ENCODE data around the gene DPF3.

DPF3 gene

DNA sequence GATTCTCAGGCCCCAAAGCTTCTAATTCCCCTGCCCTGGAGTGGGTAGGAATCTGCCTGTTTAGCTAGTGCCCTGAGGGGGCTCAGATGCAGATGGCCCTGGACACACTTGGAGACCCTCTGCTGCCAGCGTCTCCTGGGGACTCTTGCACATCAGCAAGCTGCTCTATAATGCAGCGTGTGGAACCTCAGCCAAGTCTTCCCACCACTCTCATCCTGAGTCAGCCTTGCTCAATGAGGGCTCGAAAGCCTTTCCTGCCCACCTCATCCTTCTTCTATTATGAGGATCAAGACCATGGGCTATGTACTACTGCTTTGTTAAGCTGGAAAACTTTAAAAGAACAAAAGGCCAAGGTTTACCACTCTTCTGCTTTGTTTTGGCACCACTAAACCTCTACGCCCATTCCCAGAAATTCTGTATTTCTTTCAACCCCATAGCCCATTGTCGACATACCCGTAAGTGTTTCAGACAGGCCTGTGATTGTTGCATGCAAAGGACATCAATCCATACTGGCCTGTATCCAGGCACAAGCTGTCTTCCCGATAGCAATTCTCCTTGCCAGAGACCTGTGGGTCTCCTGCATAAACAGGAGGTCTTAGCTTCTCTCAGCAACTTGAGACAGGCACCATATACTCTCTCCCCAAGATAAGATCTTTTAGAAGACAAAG, 246.9 kb downstream of the DPF3 start:
- no peak for DNase-seq (ENCODE audit: low read depth in 3 of 3)

GRCh38 chr14:72645706-72646105, 248.2 kb downstream of the DPF3 start:
- no peak for DNase-seq (ENCODE audit: low read depth in 3 of 3)

DNA sequence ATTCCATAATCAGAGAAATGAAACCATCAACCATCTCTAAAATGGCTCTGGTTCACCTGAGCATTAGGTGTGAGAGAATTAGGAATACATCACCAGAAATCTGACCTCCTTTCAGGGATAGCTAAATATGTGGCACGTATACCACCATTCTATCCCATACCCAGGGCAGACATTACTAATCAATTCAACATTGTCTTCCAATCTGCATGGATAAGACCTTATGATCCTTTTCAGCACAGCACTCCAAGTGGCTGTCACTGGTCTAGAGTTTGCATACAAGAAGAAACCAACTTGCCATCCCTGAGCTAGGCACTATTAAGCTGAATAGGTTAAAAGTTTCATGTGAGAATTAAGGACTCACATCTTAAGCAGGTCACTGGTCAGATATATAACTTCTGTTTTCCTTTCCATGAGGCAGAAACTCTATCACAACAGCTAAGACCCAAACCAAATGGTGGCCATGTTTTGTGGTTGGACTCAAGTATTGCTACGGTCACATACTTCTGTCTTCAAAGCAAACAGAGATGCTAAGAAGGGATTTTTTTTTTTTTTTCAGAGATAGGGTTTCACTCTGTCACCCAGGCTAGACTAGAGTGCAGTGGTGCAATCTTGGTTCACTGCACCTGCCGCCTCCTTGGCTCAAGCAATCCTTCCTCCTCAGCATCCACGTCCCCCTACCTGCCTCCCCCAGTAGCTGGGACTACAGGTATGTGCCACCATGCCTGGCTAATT, 249.0 kb downstream of the DPF3 start:
- DNase-seq (ENCODE audit: low read depth in 3 of 3) = no peak

DNA sequence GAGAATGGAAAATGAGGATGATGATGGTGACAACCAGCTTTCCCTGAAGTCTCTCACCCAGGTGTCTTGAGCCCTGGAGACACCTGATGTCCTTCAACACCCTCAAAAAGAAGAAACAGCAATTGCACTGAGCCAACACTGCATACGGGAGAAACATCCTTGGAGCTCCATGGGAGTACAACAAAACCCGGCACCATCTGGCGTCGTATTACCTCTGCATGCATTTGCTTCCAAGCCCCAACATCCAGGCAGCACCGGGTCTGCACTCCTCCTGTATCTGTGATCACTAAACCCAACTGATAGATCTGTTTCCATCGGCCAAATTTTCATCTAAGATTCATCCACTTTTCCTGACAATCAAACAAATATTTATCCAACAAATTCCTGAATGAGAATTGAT, 249.9 kb downstream of the DPF3 start:
- DNase-seq (ENCODE audit: low read depth in 3 of 3) = no peak

DNA sequence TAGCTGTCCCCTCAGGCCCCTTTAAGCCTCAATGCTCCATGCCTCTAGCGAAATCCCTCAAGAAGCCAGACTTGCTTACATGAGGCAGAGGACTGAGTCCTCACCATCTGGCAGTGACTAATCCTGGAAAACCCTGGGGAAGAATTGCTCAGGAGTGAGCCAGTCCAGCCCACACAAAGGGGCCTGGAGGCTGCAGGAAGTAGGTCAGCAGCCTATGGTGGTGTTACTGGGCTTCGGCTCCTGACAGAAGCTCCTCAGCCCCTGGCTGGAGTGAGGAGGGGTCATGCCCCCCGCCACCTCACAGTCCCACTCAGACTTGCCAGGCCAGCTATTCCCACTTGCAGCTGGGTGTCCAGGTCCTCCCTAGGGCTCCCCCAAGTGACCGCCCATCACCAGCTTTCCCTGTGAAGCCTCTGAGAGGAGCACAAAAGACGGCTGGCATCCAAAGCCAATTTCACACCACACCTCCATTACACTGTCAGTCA, 250.5 kb downstream of the DPF3 start:
- DNase-seq (ENCODE audit: low read depth in 3 of 3) = no peak

- no peak for DNase-seq (ENCODE audit: low read depth in 3 of 3)
These were observed 252.9 kb downstream of the DPF3 start for GRCh38 chr14:72640911-72641485.

GRCh38 chr14:72638021-72638420, 255.9 kb downstream of the DPF3 start:
- no peak for DNase-seq (ENCODE audit: low read depth in 3 of 3)

GRCh38 chr14:72636871-72637270, 257.0 kb downstream of the DPF3 start:
- no peak for DNase-seq (ENCODE audit: low read depth in 3 of 3)

- no peak for DNase-seq (ENCODE audit: low read depth in 3 of 3)
These were observed 257.8 kb downstream of the DPF3 start for GRCh38 chr14:72636094-72636493.

GRCh38 chr14:72634691-72635616, 258.9 kb downstream of the DPF3 start:
- DNase-seq (ENCODE audit: low read depth in 3 of 3) = no peak

DNA sequence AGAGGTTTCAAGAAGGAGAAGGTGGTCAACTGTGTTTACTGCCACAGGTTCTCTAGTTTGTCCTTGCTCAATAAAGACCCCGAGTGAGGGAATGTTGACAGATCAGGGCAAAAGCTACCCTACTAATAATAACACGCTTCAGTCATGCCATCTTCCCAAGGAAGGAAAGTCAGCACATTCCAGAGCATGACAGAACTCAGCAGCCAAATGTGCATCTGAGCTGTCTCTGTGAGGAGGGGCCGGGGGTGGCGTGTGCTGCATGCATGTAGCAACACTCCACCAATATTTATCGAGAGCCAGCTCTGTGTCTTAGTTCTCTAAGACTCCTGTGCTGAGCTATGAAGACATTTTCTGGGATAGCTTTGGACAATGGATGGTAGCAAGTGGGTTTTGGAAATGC, 260.4 kb downstream of the DPF3 start:
- no peak for DNase-seq (ENCODE audit: low read depth in 3 of 3)

- no peak for DNase-seq (ENCODE audit: low read depth in 3 of 3)
These were observed 261.2 kb downstream of the DPF3 start for GRCh38 chr14:72632727-72633126.

GRCh38 chr14:72631401-72631800, 262.5 kb downstream of the DPF3 start:
- no peak for DNase-seq (ENCODE audit: low read depth in 3 of 3)

- no peak for DNase-seq (ENCODE audit: low read depth in 3 of 3)
These were observed 263.5 kb downstream of the DPF3 start for GRCh38 chr14:72630374-72630773.

- DNase-seq (ENCODE audit: low read depth in 3 of 3) = no peak
These were observed 264.4 kb downstream of the DPF3 start for GRCh38 chr14:72629534-72629933.

DNA sequence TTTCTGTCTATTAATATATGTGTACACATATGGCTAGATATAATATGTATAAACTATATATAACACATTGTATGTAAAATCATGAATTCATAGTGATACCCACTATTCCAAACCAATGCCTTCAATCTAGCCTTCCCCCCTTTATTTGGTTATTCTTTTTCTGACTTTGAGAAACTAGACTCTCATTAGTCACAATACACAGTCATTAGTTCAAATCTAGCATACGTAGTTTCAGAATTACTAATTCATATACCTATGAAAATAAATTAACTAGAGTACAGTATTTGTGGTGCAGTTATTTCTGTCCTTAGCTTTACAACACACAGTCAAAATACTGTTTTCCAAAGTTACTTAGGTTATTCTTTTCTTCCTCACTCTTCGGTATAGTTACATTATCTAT, 268.2 kb downstream of the DPF3 start:
- DNase-seq (ENCODE audit: low read depth in 3 of 3) = no peak

DNA sequence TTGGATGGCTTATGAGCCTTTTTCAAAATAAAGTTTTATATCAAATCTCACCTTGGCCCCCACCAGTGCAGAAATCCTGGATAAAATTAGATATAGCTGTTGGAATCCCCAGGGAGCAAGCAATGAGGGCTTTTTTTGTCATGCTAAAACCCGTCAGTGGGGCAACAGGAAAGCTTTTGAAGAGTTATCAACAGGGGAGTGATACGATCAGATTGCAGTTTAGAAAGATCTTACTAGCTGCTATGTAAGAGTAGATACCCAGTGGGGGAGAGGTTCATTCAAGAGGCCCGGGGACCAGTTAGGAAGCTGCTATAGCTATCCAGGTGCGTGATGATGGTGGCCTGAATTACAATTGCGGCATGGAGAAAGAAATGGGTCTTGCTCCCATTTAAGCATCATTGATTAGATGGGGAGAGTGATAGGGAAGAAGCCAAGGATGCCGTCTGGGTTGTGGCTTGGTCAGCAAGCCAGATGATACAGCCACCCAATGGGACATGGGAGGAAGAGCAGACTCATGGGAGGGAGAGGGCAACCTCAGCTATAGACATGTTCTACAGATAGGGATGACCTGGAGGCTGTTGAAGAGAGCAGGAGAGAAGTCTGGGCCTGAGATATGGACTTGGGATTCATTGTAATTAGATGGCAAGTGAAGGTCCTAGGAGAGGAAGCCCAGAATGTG, 272.4 kb downstream of the DPF3 start:
- no peak for DNase-seq (ENCODE audit: low read depth in 3 of 3)

DNA sequence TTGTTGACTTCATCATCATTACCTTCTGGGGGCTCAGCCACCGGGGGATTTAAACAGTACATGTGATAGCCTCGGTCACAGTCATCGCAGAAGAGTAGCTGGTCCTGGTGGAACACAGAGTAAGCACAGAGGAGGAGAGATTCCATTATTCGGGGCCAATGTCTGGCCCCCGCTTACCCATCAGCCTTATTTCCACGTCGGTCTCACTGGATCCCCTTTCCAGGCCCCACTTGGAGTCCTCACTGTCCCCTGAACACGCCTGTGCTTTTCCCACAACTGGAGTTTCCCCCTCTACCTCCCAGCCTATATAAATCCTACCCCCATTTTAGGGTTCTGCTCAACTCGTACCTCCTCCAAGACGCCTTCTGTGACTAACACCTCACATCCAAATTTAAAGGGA, 274.0 kb downstream of the DPF3 start:
- DNase-seq (ENCODE audit: low read depth in 3 of 3) = no peak

DNA sequence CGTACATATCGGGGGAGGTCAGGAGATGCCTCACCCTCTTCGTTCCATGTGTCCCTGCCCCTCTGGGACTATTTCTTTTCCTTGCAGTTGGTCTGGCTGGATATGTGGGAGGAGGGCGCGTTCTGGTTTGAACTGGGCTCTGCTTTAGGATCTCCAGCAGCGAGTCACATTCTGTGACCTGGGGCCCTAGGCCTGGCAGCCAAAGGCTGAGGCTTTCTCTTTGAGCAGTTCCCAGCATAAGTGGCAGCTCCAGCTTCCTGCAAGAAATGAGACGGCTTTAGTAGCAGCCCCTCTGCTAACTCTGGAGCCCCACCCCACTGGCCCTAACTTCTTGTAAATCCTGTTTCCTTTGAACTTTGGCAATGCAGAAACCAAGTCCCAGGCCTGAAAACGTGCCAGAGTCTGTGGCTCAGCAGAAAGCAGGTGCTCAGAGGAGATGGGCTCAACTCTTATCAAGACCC, 274.8 kb downstream of the DPF3 start:
- DNase-seq (ENCODE audit: low read depth in 3 of 3) = no peak

DNA sequence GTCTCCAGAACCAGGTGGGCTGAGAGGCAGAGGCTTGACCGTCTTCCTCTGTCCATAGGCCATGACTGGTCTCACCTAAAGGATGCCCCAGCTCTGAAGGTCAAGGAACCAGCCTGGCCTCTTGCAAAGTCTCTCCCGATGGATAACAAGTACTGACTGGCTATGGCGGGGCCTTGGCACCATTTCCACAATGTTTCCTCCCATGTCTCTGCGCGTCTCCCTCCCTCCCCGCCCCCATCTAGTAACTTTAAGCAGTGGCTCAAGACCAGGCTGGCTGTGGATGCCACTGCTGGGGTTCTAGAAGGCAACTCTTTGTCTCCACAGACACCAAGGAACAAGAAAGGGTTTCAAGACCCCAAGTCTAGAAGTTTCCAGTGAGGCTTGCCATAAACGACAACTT, 275.5 kb downstream of the DPF3 start:
- no peak for DNase-seq (ENCODE audit: low read depth in 3 of 3)

DNA sequence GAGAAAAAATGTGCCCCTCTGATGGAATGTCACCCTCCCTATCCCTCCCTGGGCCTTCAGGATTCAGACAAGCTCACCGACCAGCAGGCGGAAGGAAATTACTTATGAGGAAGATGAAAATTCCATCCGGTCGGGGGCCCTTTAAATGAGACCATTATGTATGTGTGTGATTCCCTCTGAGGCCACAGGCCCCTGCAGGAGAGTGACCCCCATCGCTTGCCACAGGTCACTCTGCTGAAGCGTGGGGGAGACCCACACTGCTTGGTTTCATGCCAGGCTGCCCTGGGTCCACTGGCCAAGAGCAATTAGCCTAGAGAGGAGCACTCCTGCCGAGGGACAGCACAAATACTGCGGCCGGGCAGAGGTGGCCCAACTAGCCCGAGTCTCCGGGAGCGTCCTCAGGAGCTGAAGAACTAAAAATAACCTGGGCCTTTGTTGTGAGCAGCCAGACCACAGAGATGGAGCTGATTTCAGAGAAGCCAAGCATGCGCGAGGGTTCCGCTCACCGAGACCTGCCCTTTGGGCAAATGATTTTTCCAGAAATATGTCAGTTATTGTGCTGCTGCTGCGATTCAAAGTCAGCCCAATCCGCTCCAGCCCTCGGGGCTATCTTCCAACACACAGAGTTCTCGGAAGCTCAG, 276.4 kb downstream of the DPF3 start:
- no peak for DNase-seq (ENCODE audit: low read depth in 3 of 3)
